HepG2 (cell line): ENCODE results near the gene TM7SF3. TPM values are rescaled to one million over a fixed set of nuclear protein-coding genes. Genes with fewer than 3 reads are reported as not detected.

Experiments used
- ATAC-seq: fragments of 200-7000 bp; cut with Tn5 transposase; 3 replicates; pipeline ENCODE4 v1.9.1; 2020; ENCODE audit warnings: mild to moderate bottlenecking, moderate library complexity
- BruUV-seq: library from RNA; stranded (reverse); fragments of 400-500 nt; replicated peaks from 2 replicates; lab custom pipeline; 2021; lab: Mats Ljungman, UMichigan
- CTCF ChIA-PET: fragments of 300-600 bp; formaldehyde crosslinking; extraction: SDS; loops from one replicate; lab custom pipeline; 2021; ENCODE audit warnings: low total read pairs, inconsistent platforms, low intra/inter-chr PET ratio; lab: Yijun Ruan, JAX
- POLR2A ChIA-PET: fragments of 350-600 bp; sonication (Branson Sonifier 250); formaldehyde crosslinking; loops from one replicate; lab custom pipeline; 2020; ENCODE audit warnings: antibody characterized with exemption, inconsistent platforms; lab: Yijun Ruan, JAX
- DNase-seq: peaks from one replicate; pipeline ENCODE4 v3.0.0-alpha.2; 2015; ENCODE audit warnings: low spot score
- FAIRE-seq: peaks from 3 replicates; lab custom pipeline; 2011; peaks lifted over from hg19 to GRCh38; lab: Jason Lieb, UNC
- H2AFZ ChIP-seq: one replicate; pipeline ENCODE4 v1.6.1; 2011; ENCODE audit warnings: low read length, inconsistent platforms
- H3K27ac ChIP-seq: fragments of 300-600 bp; 3 replicates; pipeline ENCODE4 v1.8.0; 2011; ENCODE audit warnings: mixed run types, mild to moderate bottlenecking, mixed read lengths, low read length, inconsistent platforms; ENCODE audit not compliant: insufficient read depth; ENCODE audit errors: extremely low read length
- H3K27me3 ChIP-seq, 2 experiments: fragments of 200-600 bp in 1 of 2; 2 replicates in 1 of 2; 3 replicates in 1 of 2; pipeline versions ENCODE4 v1.6.0 to v1.8.0; 2011; ENCODE audit warnings: low read length in 2 of 2, mild to moderate bottlenecking in 2 of 2, moderate library complexity in 2 of 2, inconsistent platforms in 1 of 2; ENCODE audit not compliant: insufficient read depth in 2 of 2, control insufficient read depth in 1 of 2
- H3K36me3 ChIP-seq, 2 experiments: fragments of 200-600 bp in 1 of 2; replicated peaks in 1 of 2; 2 replicates in 1 of 2; 3 replicates in 1 of 2; pipeline versions ENCODE4 v1.5.1 to v1.8.0; 2011; ENCODE audit warnings: low read length in 2 of 2, inconsistent platforms in 1 of 2; ENCODE audit not compliant: insufficient read depth in 2 of 2, control insufficient read depth in 1 of 2
- H3K4me1 ChIP-seq: 2 replicates; pipeline ENCODE4 v1.5.1; 2012; ENCODE audit warnings: low read length, inconsistent platforms; ENCODE audit not compliant: insufficient read depth
- H3K4me2 ChIP-seq: 2 replicates; pipeline ENCODE4 v1.6.0; 2011; ENCODE audit warnings: low read depth, low read length, inconsistent platforms
- H3K4me3 ChIP-seq, 3 experiments: fragments of 200-600 bp in 1 of 3; sonication (generic), shearing (Covaris generic) in 1 of 3; replicated peaks in 1 of 3; 2 replicates each; pipeline ENCODE4 v1.5.1; 2011 to 2016; ENCODE audit warnings: low read length in 3 of 3, inconsistent platforms in 2 of 3, low read depth in 2 of 3, mild to moderate bottlenecking in 2 of 3, control low read depth in 1 of 3, mixed read lengths in 1 of 3; ENCODE audit not compliant: insufficient read depth in 1 of 3
- H3K79me2 ChIP-seq: one replicate; pipeline ENCODE4 v1.6.1; 2011; ENCODE audit warnings: low read length, inconsistent platforms; ENCODE audit not compliant: insufficient read depth
- H3K9ac ChIP-seq: 2 replicates; pipeline ENCODE4 v1.6.0; 2011; ENCODE audit warnings: mild to moderate bottlenecking, low read depth, low read length, inconsistent platforms; ENCODE audit not compliant: insufficient read depth
- H3K9me3 ChIP-seq: 2 replicates; pipeline ENCODE4 v1.5.1; 2012; ENCODE audit warnings: mild to moderate bottlenecking, low read length
- H4K20me1 ChIP-seq: 2 replicates; pipeline ENCODE4 v1.6.0; 2011; ENCODE audit warnings: inconsistent platforms, mild to moderate bottlenecking, low read length, moderate library complexity; ENCODE audit not compliant: insufficient read depth
- ARHGAP35 ChIP-seq: sonication (generic); formaldehyde crosslinking; IDR thresholded peaks from 2 replicates; pipeline ENCODE4 v1.9.0; 2022; ENCODE audit warnings: mild to moderate bottlenecking, inconsistent platforms, moderate library complexity, missing genetic modification reagents, borderline replicate concordance
- ATF1 ChIP-seq: IDR thresholded peaks from 2 replicates; pipeline ENCODE4 v1.6.1; 2016; ENCODE audit warnings: mild to moderate bottlenecking, control low read depth
- ATF7 ChIP-seq, 2 experiments: fragments of 450-650 bp in 1 of 2; sonication (generic) in 1 of 2; formaldehyde crosslinking in 1 of 2; IDR thresholded peaks; 2 replicates each; pipeline versions ENCODE4 v1.4.0 to v1.6.1; 2016 to 2020; ENCODE audit warnings: antibody characterized with exemption in 1 of 2, mild to moderate bottlenecking in 1 of 2, missing genetic modification reagents in 1 of 2
- FIP1L1 ChIP-seq: fragments of 200-400 bp; formaldehyde crosslinking; IDR thresholded peaks from 2 replicates; pipeline ENCODE4 v1.6.1; 2018; ENCODE audit warnings: low read depth, mild to moderate bottlenecking, low read length, moderate library complexity, borderline replicate concordance; ENCODE audit not compliant: insufficient read depth
- FLYWCH1 ChIP-seq: sonication (generic); formaldehyde crosslinking; IDR thresholded peaks from 2 replicates; pipeline ENCODE4 v1.8.1; 2023; ENCODE audit warnings: mild to moderate bottlenecking, missing genetic modification reagents
- GATAD2A ChIP-seq: IDR thresholded peaks from 2 replicates; pipeline ENCODE4 v1.6.1; 2016
- HES4 ChIP-seq: sonication (generic); formaldehyde crosslinking; IDR thresholded peaks from 2 replicates; pipeline ENCODE4 v1.9.0; 2021; ENCODE audit warnings: mild to moderate bottlenecking, missing genetic modification reagents, borderline replicate concordance
- KAT2B ChIP-seq: fragments of 150-350 bp; IDR thresholded peaks from 2 replicates; pipeline ENCODE4 v1.6.1; 2014; ENCODE audit warnings: low read depth, low read length, borderline replicate concordance
- MEIS1 ChIP-seq: sonication (generic); formaldehyde crosslinking; IDR thresholded peaks from 2 replicates; pipeline ENCODE4 v1.9.0; 2021; ENCODE audit warnings: mild to moderate bottlenecking, missing genetic modification reagents, moderate library complexity, borderline replicate concordance
- NFATC3 ChIP-seq: sonication (generic); formaldehyde crosslinking; IDR thresholded peaks from 2 replicates; pipeline ENCODE4 v1.5.1; 2020; ENCODE audit warnings: mild to moderate bottlenecking, missing genetic modification reagents
- NKX3-1 ChIP-seq: sonication (generic); formaldehyde crosslinking; IDR thresholded peaks from 2 replicates; pipeline ENCODE4 v1.5.0; 2020; ENCODE audit warnings: missing genetic modification reagents
- PHF21A ChIP-seq: sonication (generic); formaldehyde crosslinking; IDR thresholded peaks from 2 replicates; pipeline ENCODE4 v1.5.0; 2020; ENCODE audit warnings: mild to moderate bottlenecking, missing genetic modification reagents
- ZFP36L1 ChIP-seq: sonication (generic); formaldehyde crosslinking; IDR thresholded peaks from 2 replicates; pipeline ENCODE4 v1.8.0; 2022; ENCODE audit warnings: mild to moderate bottlenecking, missing genetic modification reagents, moderate library complexity
- ZKSCAN5 ChIP-seq: sonication (generic); formaldehyde crosslinking; IDR thresholded peaks from 2 replicates; pipeline ENCODE4 v1.5.1; 2020; ENCODE audit warnings: mild to moderate bottlenecking, missing genetic modification reagents
- ZNF335 ChIP-seq: sonication (generic); formaldehyde crosslinking; IDR thresholded peaks from 2 replicates; pipeline ENCODE4 v1.4.0; 2020; ENCODE audit warnings: missing genetic modification reagents
- ZNF615 ChIP-seq: sonication (generic); formaldehyde crosslinking; IDR thresholded peaks from 2 replicates; pipeline ENCODE4 v1.5.0; 2020; ENCODE audit warnings: mild to moderate bottlenecking, missing genetic modification reagents, borderline replicate concordance
- ZNF784 ChIP-seq: sonication (generic); formaldehyde crosslinking; IDR thresholded peaks from 2 replicates; pipeline ENCODE4 v1.5.1; 2020; ENCODE audit warnings: missing genetic modification reagents, mild to moderate bottlenecking, borderline replicate concordance
- ZNF878 ChIP-seq: sonication (generic); formaldehyde crosslinking; IDR thresholded peaks from 2 replicates; pipeline ENCODE4 v1.8.1; 2023; ENCODE audit warnings: mild to moderate bottlenecking, missing genetic modification reagents, moderate library complexity
- WGBS: methylation state at CpG from one replicate; pipeline ENCODE4 v1.1.6; 2017; ENCODE audit warnings: low lambda C conversion rate; 5-methylcytosine and 5-hydroxymethylcytosine counted together
- in situ Hi-C: cut with HindIII; loops from 2 replicates; pipeline ENCODE4 v1.10.0; 2017; ENCODE audit warnings: low pct_unique_long_range_greater_than_20kb; ENCODE audit not compliant: extremely low pct_ligation_motif_present
- intact Hi-C: fragments of 100-400 bp; cut with micrococcal nuclease; formaldehyde crosslinking; loops from one replicate; pipeline ENCODE4 v1.10.0; 2022; ENCODE audit not compliant: unreplicated experiment
- polyA plus RNA-seq, 8 experiments: library from polyadenylated mRNA; depleted of rRNA in 3 of 8; stranded (reverse) in 7 of 8; unstranded in 1 of 8; fragments of >200 nt; fragmentation: Illumina TruSeq in 4 of 8; extraction: Trizol in 4 of 8; gene quantifications; 2 replicates each; pipeline versions ENCODE4 v1.2.1 to v1.2.3, GENCODE V29; 2011 to 2016; ENCODE audit warnings: low read depth in 4 of 8, missing spikeins in 1 of 8, mixed read lengths in 1 of 8; ENCODE audit not compliant: insufficient read depth in 1 of 8
- total RNA-seq, 5 experiments: library from RNA; depleted of rRNA; stranded (reverse); fragments of >200 nt; fragmentation: Illumina TruSeq; extraction: Trizol; gene quantifications; 2 replicates each; pipeline ENCODE4 v1.2.3, GENCODE V29; 2016; ENCODE audit warnings: low read depth in 1 of 5

The TM7SF3 gene
- total and polyA plus RNA-seq, 2 of the 13 experiments (the other 11 are each of a cell fraction or from before 2014, with no cell fraction given), result 116 to 142 TPM

- no peak overlapping the region for H2AFZ ChIP-seq
- TF ChIP-seq ZNF784 (CRISPR knock-in tag) (no peak), ATF7 (IDR thresholded peaks at IDR 0.05) (no peak), ATF7 (CRISPR knock-in tag; IDR thresholded peaks at IDR 0.05) (no peak), ZNF615 (CRISPR knock-in tag) (no peak), MEIS1 (CRISPR knock-in tag) (no peak), ARHGAP35 (CRISPR knock-in tag) (no peak), ZFP36L1 (CRISPR knock-in tag) (no peak), ZKSCAN5 (CRISPR knock-in tag) (no peak), ZNF335 (CRISPR knock-in tag) (no peak), KAT2B (no peak), NKX3-1 (CRISPR knock-in tag) (no peak), PHF21A (no peak), HES4 (no peak), GATAD2A (CRISPR knock-in tag) (no peak), FLYWCH1 (CRISPR knock-in tag) (no peak), NFATC3 (no peak), FIP1L1 (no peak), ZNF878 (CRISPR knock-in tag) (no peak), ATF1 (CRISPR knock-in tag) (no peak)
- POLR2A ChIA-PET, result no interaction called here
- H3K27me3 ChIP-seq, result no peaks in the 10 kb centered on the region
- no peaks in the 10 kb centered on the region for H3K9me3 ChIP-seq
- H4K20me1 ChIP-seq, result no peaks in the 10 kb centered on the region
- no peak overlapping the region for H3K9ac ChIP-seq
- in situ Hi-C loops (no loop called here), intact Hi-C loops (no loop called here)
- no peaks in the 10 kb centered on the region for H3K36me3 ChIP-seq
- no peak for FAIRE-seq
- no peaks in the 10 kb centered on the region for H3K4me1 ChIP-seq
- no peak overlapping the region for H3K27ac ChIP-seq
- CTCF ChIA-PET, result no interaction called here
- H3K4me3 ChIP-seq, result no peak overlapping the region
- no peak for DNase-seq
- WGBS, result 88% methylated on average over 1 of the region's 1 CpG
- no peak for ATAC-seq
- H3K79me2 ChIP-seq, result no peaks in the 10 kb centered on the region
- BruUV-seq, result no TSS peak
- no peak overlapping the region for H3K4me2 ChIP-seq
These were observed 38.0 kb upstream of the TM7SF3 start for GRCh38 chr12:27052176-27052575.
